B cell (primary cell): ENCODE data around the gene CAPZB. TPM values are rescaled to one million over a fixed set of nuclear protein-coding genes. Genes with fewer than 3 reads are reported as not detected.
A peak's percentile ranks its signal among the peaks of the same experiment; 100 is the strongest.

Source experiments
- ATAC-seq: fragments of 200-7000 bp; cut with Tn5 transposase; one replicate; pipeline ENCODE4 v1.10.0; 2021; ENCODE audit warnings: low read depth, mild to moderate bottlenecking, moderate number of reproducible peaks, moderate library complexity
- CTCF ChIA-PET: fragments of 350-600 bp; sonication (Branson Sonifier 250); formaldehyde crosslinking; loops from one replicate; lab custom pipeline; 2021; ENCODE audit warnings: antibody characterized with exemption, inconsistent platforms; lab: Charles Lee
- POLR2A ChIA-PET: fragments of 350-600 bp; sonication (Branson Sonifier 250); formaldehyde crosslinking; loops from one replicate; lab custom pipeline; 2021; ENCODE audit warnings: antibody characterized with exemption; lab: Charles Lee
- DNase-seq: peaks from one replicate; pipeline ENCODE4 v3.0.0; 2013
- H2AFZ ChIP-seq: 2 replicates; pipeline ENCODE4 v1.6.1; 2012; ENCODE audit warnings: mild to moderate bottlenecking, low read depth, low read length; ENCODE audit not compliant: insufficient read depth, poor library complexity, severe bottlenecking
- H3K27ac ChIP-seq, 2 donors: 1 replicate in 1 of 2; 2 replicates in 1 of 2; pipeline ENCODE4 v1.5.1; 2012 to 2013; ENCODE audit warnings: low read length in 2 of 2, mild to moderate bottlenecking in 2 of 2, moderate library complexity in 1 of 2
- H3K27me3 ChIP-seq, 4 experiments: fragments of 200-600 bp in 1 of 4; sonication (generic) in 1 of 4; replicated peaks in 1 of 4; 1 replicate in 2 of 4; 2 replicates in 2 of 4; pipeline versions ENCODE4 v1.6.1 to v1.7.0; 2013 to 2016; ENCODE audit warnings: low read length in 3 of 4, mild to moderate bottlenecking in 2 of 4, mixed read lengths in 1 of 4, moderate library complexity in 1 of 4; ENCODE audit not compliant: insufficient read depth in 4 of 4, control insufficient read depth in 3 of 4; ENCODE audit errors: control extremely low read depth in 1 of 4
- H3K36me3 ChIP-seq, 2 experiments: replicated peaks in 1 of 2; 1 replicate in 1 of 2; 2 replicates in 1 of 2; pipeline versions ENCODE4 v1.6.1 to v1.7.1; 2013; ENCODE audit warnings: low read length in 1 of 2; ENCODE audit not compliant: insufficient read depth in 2 of 2, control insufficient read depth in 1 of 2; ENCODE audit errors: control extremely low read depth in 1 of 2, extremely low read depth in 1 of 2
- H3K4me1 ChIP-seq, 2 donors: fragments of 200-600 bp in 1 of 2; sonication (generic) in 1 of 2; 1 replicate in 1 of 2; 2 replicates in 1 of 2; pipeline versions ENCODE4 v1.5.1 to v1.6.1; 2013 to 2017; ENCODE audit warnings: low read length in 2 of 2; ENCODE audit not compliant: control insufficient read depth in 2 of 2, insufficient read depth in 2 of 2
- H3K4me2 ChIP-seq: replicated peaks from 2 replicates; pipeline ENCODE3; 2012; ENCODE audit warnings: mild to moderate bottlenecking, low read depth, low read length; ENCODE audit not compliant: poor library complexity, severe bottlenecking
- H3K4me3 ChIP-seq, 5 experiments: fragments of 200-600 bp in 1 of 5; sonication (generic) in 1 of 5; 1 replicate in 3 of 5; 2 replicates in 2 of 5; pipeline versions ENCODE4 v1.5.1 to v1.7.0; 2011 to 2016; ENCODE audit warnings: low read length in 4 of 5, mild to moderate bottlenecking in 4 of 5, low read depth in 2 of 5, control low read depth in 1 of 5, moderate library complexity in 1 of 5; ENCODE audit not compliant: insufficient read depth in 1 of 5; ENCODE audit errors: control extremely low read depth in 1 of 5, extremely low read depth in 1 of 5
- H3K79me2 ChIP-seq: fragments of 200-600 bp; sonication (generic); one replicate; pipeline ENCODE4 v1.6.0; 2016; ENCODE audit warnings: low read length; ENCODE audit not compliant: control insufficient read depth, insufficient read depth
- H3K9ac ChIP-seq: fragments of 200-600 bp; sonication (generic); 2 replicates; pipeline ENCODE4 v1.6.1; 2017; ENCODE audit warnings: mild to moderate bottlenecking, low read length, moderate library complexity
- H3K9me3 ChIP-seq, 3 donors: one replicate each; pipeline versions ENCODE4 v1.6.1 to v1.7.1; 2013; ENCODE audit warnings: low read length in 2 of 3; ENCODE audit not compliant: control insufficient read depth in 2 of 3, insufficient read depth in 1 of 3; ENCODE audit errors: control extremely low read depth in 1 of 3
- H4K20me1 ChIP-seq: 2 replicates; pipeline ENCODE4 v1.6.0; 2012; ENCODE audit warnings: mild to moderate bottlenecking, low read length; ENCODE audit not compliant: insufficient read depth, control insufficient read depth, poor library complexity, severe bottlenecking
- H3K27ac Mint-ChIP-seq: one replicate; pipeline ENCODE4 v1.8.0; 2021; ENCODE audit warnings: mixed read lengths
- H3K27me3 Mint-ChIP-seq: one replicate; pipeline ENCODE4 v1.8.0; 2021; ENCODE audit warnings: mixed read lengths
- H3K4me1 Mint-ChIP-seq: one replicate; pipeline ENCODE4 v1.8.0; 2021; ENCODE audit warnings: mixed read lengths
- H3K4me3 Mint-ChIP-seq: one replicate; pipeline ENCODE4 v1.8.0; 2021; ENCODE audit warnings: mixed read lengths
- H3K9me3 Mint-ChIP-seq: one replicate; pipeline ENCODE4 v1.8.0; 2022; ENCODE audit warnings: mixed read lengths; ENCODE audit not compliant: insufficient read depth
- EZH2 ChIP-seq: IDR thresholded peaks from 2 replicates; pipeline ENCODE4 v1.6.1; 2012; ENCODE audit warnings: borderline replicate concordance, low read depth, mild to moderate bottlenecking, moderate library complexity, low read length; ENCODE audit not compliant: insufficient read depth, poor library complexity, severe bottlenecking
- WGBS: methylation state at CpG from one replicate; pipeline ENCODE4 v1.1.5; 2013; ENCODE audit warnings: missing lambda C conversion rate; ENCODE audit not compliant: insufficient coverage; 5-methylcytosine and 5-hydroxymethylcytosine counted together
- intact Hi-C: fragments of 100-400 bp; cut with micrococcal nuclease; formaldehyde crosslinking; loops from one replicate; pipeline ENCODE4 v1.10.0; 2022
- polyA plus RNA-seq: library from polyadenylated mRNA; depleted of rRNA; stranded (reverse); fragments of >200 nt; gene quantifications from 2 replicates; pipeline ENCODE4 v1.2.3, GENCODE V29; 2012
- total RNA-seq, 2 donors: library from RNA; stranded (reverse); fragments of 120-200 nt in 1 of 2; gene quantifications; 1 replicate in 1 of 2; 2 replicates in 1 of 2; pipeline versions ENCODE4 v1.2.3 to v1.2.4, GENCODE V29; 2013 to 2022
- TF ChIP-seq, protein P1 (sequence below): fragments of 200-600 bp; IDR thresholded peaks from one replicate; pipeline ENCODE4 v1.8.0; 2022; ENCODE audit warnings: antibody characterized with exemption, mild to moderate bottlenecking

Gene CAPZB
- total and polyA plus RNA-seq, 2 donors (not counting 1 experiment from before 2014, with no cell fraction given): 126 to 193 TPM

DNA sequence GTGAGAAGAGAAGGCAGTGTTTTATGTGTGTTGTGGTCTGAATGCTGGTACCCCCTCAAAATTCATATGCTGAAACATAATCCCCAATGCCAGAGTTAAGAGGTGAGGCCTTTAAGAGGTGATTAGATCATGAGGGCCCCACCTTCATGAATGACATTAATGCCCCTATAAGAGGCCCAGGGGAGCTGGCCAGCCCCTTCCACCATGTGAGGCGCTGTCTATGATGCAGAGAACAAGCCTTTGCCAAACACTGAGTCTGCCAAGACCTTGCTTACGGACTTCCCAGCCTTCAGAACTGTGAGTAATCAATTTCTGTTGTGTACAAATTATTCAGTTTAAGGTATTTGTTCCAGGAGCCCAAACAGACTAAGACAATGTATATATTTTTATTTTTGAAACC is 20.2 kb downstream of the CAPZB start:
- CTCF ChIA-PET: interaction anchor here (1.1 to 1.4 kb wide), 6 partner anchors 19 to 117 kb away, joined by 3 to 7 read pairs (median 4); partner anchors contain the start of gene CAPZB
- H3K4me3 ChIP-seq: no peak overlapping the region
- no peak overlapping the region for H3K4me2 ChIP-seq
- H3K4me1 Mint-ChIP-seq: peaks cover 89% of the 10 kb centered on the region
- no peaks in the 10 kb centered on the region for H3K9me3 ChIP-seq
- no peaks in the 10 kb centered on the region for H3K27me3 Mint-ChIP-seq
- peaks cover 1 to 18% of the 10 kb centered on the region in 2 experiments for H3K36me3 ChIP-seq
- POLR2A ChIA-PET: interaction anchor here (0.9 kb wide), 1 partner anchor 17 kb away, joined by 3 read pairs; no protein-coding TSS in a partner anchor
- no peak overlapping the region for H3K9ac ChIP-seq
- peaks cover 85 to 99% of the 10 kb centered on the region in 2 donors for H3K4me1 ChIP-seq
- peaks cover 92% of the 10 kb centered on the region for H3K79me2 ChIP-seq
- intact Hi-C loops: loop anchor here (5.0 kb wide), 1 partner anchor 73 kb away; no protein-coding TSS in a partner anchor
- WGBS: no CpG with 5 or more reads among the region's 2 CpGs
- no peak overlapping the region for H2AFZ ChIP-seq
- DNase-seq (no peak), ATAC-seq (no peak)
- H3K4me3 Mint-ChIP-seq: peak overlapping the region; percentile 49
- H3K27ac Mint-ChIP-seq: peak overlapping the region; percentile 70
- H3K27ac ChIP-seq: peak overlapping the region; percentile 61 to 96
- no peaks in the 10 kb centered on the region for H3K27me3 ChIP-seq
- H4K20me1 ChIP-seq: peaks cover 23% of the 10 kb centered on the region
- no peaks in the 10 kb centered on the region for H3K9me3 Mint-ChIP-seq
- TF ChIP-seq, protein P1, sequence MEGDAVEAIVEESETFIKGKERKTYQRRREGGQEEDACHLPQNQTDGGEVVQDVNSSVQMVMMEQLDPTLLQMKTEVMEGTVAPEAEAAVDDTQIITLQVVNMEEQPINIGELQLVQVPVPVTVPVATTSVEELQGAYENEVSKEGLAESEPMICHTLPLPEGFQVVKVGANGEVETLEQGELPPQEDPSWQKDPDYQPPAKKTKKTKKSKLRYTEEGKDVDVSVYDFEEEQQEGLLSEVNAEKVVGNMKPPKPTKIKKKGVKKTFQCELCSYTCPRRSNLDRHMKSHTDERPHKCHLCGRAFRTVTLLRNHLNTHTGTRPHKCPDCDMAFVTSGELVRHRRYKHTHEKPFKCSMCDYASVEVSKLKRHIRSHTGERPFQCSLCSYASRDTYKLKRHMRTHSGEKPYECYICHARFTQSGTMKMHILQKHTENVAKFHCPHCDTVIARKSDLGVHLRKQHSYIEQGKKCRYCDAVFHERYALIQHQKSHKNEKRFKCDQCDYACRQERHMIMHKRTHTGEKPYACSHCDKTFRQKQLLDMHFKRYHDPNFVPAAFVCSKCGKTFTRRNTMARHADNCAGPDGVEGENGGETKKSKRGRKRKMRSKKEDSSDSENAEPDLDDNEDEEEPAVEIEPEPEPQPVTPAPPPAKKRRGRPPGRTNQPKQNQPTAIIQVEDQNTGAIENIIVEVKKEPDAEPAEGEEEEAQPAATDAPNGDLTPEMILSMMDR: no peak
- TF ChIP-seq EZH2: no peak

DNA sequence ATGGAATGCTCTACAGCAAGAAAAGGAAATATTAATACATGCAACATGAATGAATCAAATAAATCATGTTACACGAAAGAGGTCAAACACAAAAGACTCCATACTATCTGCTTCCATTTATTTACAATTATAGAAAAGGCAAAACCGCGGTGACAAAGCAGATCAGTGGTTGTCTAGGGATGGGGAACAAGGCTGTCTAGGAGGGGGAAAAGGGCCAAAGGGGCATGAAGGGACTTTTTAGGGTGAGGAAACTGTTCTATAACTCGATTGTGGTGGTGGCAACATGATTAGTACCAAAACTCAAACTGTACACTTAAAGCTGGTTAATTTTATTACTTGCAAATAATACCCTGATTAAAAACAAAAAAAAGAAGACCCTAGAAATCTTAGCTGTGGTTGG is 20.6 kb downstream of the CAPZB start:
- ChIA-PET CTCF (interaction anchor here (1.1 to 2.1 kb wide), 6 partner anchors 12 to 52 kb away, joined by 3 to 11 read pairs (median 3); partner anchors contain the start of gene CAPZB), POLR2A (interaction anchor here (0.7 to 0.9 kb wide), 2 partner anchors 17 to 538 kb away, joined by 3 to 4 read pairs; no protein-coding TSS in a partner anchor)
- H3K4me3 ChIP-seq: no peak overlapping the region
- H3K27ac Mint-ChIP-seq: peak overlapping the region; percentile 70
- H3K4me3 Mint-ChIP-seq: peak overlapping the region; percentile 49
- no peak for DNase-seq
- peaks cover 85 to 99% of the 10 kb centered on the region in 2 donors for H3K4me1 ChIP-seq
- peaks cover 92% of the 10 kb centered on the region for H3K79me2 ChIP-seq
- no peak overlapping the region for H3K9ac ChIP-seq
- H3K36me3 ChIP-seq: peaks cover 1 to 18% of the 10 kb centered on the region in 2 experiments
- peak overlapping the region; percentile 61 to 96 for H3K27ac ChIP-seq
- H3K27me3 ChIP-seq: no peaks in the 10 kb centered on the region
- peaks cover 88% of the 10 kb centered on the region for H3K4me1 Mint-ChIP-seq
- no peaks in the 10 kb centered on the region for H3K27me3 Mint-ChIP-seq
- H2AFZ ChIP-seq: no peak overlapping the region
- intact Hi-C loops: loop anchor here (5.0 kb wide), 1 partner anchor 72 kb away; no protein-coding TSS in a partner anchor
- no peaks in the 10 kb centered on the region for H3K9me3 Mint-ChIP-seq
- H3K9me3 ChIP-seq: no peaks in the 10 kb centered on the region
- WGBS: no CpG with 5 or more reads among the region's 4 CpGs
- no peak overlapping the region for H3K4me2 ChIP-seq
- TF ChIP-seq EZH2: no peak
- TF ChIP-seq, protein P1: no peak
- ATAC-seq: no peak
- H4K20me1 ChIP-seq: peaks cover 21% of the 10 kb centered on the region
